SH-SY5Y (cell line): Measurements from ENCODE around the gene PAWR.

Experiments used
- GATA2 ChIP-seq: IDR thresholded peaks from 2 replicates; pipeline ENCODE4 v1.6.1; 2011; ENCODE audit warnings: mild to moderate bottlenecking, low read depth, low read length
- GATA3 ChIP-seq: IDR thresholded peaks from 2 replicates; pipeline ENCODE4 v1.6.1; 2011; ENCODE audit warnings: low read depth, mild to moderate bottlenecking, low read length, moderate library complexity

- TF ChIP-seq GATA2 (no peak), GATA3 (no peak)
These were observed 17.4 kb downstream of the PAWR start for GRCh38 chr12:79673354-79673753.
